ENCODE results near the gene SPATS2L.

The SPATS2L gene

GRCh38 chr2:200475795-200476194 lies 169.3 kb downstream of the SPATS2L start:
- no peak for DNase-seq

GRCh38 chr2:200476836-200477235 lies 170.3 kb downstream of the SPATS2L start:
- no peak for DNase-seq

- no peak for DNase-seq
These were observed 171.2 kb downstream of the SPATS2L start for GRCh38 chr2:200477667-200478131.

GRCh38 chr2:200479692-200480265 lies 173.3 kb downstream of the SPATS2L start:
- no peak for DNase-seq

- no peak for DNase-seq
These were observed 175.7 kb downstream of the SPATS2L start for GRCh38 chr2:200482194-200482593.

GRCh38 chr2:200483729-200484198 lies 177.3 kb downstream of the SPATS2L start:
- DNase-seq: no peak

- no peak for DNase-seq
These were observed 178.4 kb downstream of the SPATS2L start for GRCh38 chr2:200484934-200485333.

- DNase-seq: no peak
These were observed 180.0 kb downstream of the SPATS2L start for GRCh38 chr2:200486529-200486928.

GRCh38 chr2:200488169-200488568 lies 181.7 kb downstream of the SPATS2L start:
- no peak for DNase-seq

- DNase-seq: no peak
These were observed 183.5 kb downstream of the SPATS2L start for GRCh38 chr2:200490001-200490400.

GRCh38 chr2:200492656-200493055 lies 186.2 kb downstream of the SPATS2L start:
- no peak for DNase-seq

GRCh38 chr2:200494048-200494447 lies 187.6 kb downstream of the SPATS2L start:
- no peak for DNase-seq

- no peak for DNase-seq
These were observed 190.2 kb downstream of the SPATS2L start for GRCh38 chr2:200496696-200497095.

GRCh38 chr2:200498402-200499162 lies 192.1 kb downstream of the SPATS2L start:
- no peak for DNase-seq

GRCh38 chr2:200502196-200502595 lies 195.7 kb downstream of the SPATS2L start:
- no peak for DNase-seq

GRCh38 chr2:200506679-200507078 lies 200.2 kb downstream of the SPATS2L start:
- DNase-seq: no peak

GRCh38 chr2:200507179-200507578 lies 200.7 kb downstream of the SPATS2L start:
- no peak for DNase-seq

GRCh38 chr2:200509235-200509611 lies 202.7 kb downstream of the SPATS2L start:
- DNase-seq: peak; percentile 67

- DNase-seq: peak; percentile 96
These were observed 203.3 kb downstream of the SPATS2L start, which contains the start of gene KCTD18 for GRCh38 chr2:200509612-200510433. TSS of gene KCTD18 (minus strand) at chr2:200510068. CDS start at chr2:200507016, 3,052 bp downstream.

- DNase-seq: no peak
These were observed 208.7 kb downstream of the SPATS2L start for GRCh38 chr2:200515155-200515554.

- DNase-seq: no peak
These were observed 216.7 kb downstream of the SPATS2L start for GRCh38 chr2:200523158-200523557.

- no peak for DNase-seq
These were observed 217.1 kb downstream of the SPATS2L start for GRCh38 chr2:200523604-200524003.

- DNase-seq: no peak
These were observed 218.6 kb downstream of the SPATS2L start for GRCh38 chr2:200525066-200525465.

GRCh38 chr2:200525551-200525881 lies 219.0 kb downstream of the SPATS2L start:
- DNase-seq: no peak
